SU-DHL-6 (cell line): ENCODE results near the gene SLC25A13.

Source experiments
- EZH2phosphoT487 ChIP-seq: fragments of 200-600 bp; sonication (generic), shearing (Covaris generic); conservative IDR thresholded peaks from 2 replicates; pipeline ENCODE4 v1.6.1; 2018; ENCODE audit warnings: mild to moderate bottlenecking, antibody characterized with exemption, low read length, moderate library complexity, mixed read lengths
- TF ChIP-seq, protein P1 (sequence below): fragments of 200-600 bp; sonication (generic); IDR thresholded peaks from one replicate; pipeline ENCODE4 v1.5.1; 2017; ENCODE audit warnings: antibody characterized with exemption, mild to moderate bottlenecking, low read length, moderate library complexity; ENCODE audit not compliant: insufficient read depth, poor library complexity, severe bottlenecking

- TF ChIP-seq EZH2phosphoT487: no peak
- TF ChIP-seq, protein P1, sequence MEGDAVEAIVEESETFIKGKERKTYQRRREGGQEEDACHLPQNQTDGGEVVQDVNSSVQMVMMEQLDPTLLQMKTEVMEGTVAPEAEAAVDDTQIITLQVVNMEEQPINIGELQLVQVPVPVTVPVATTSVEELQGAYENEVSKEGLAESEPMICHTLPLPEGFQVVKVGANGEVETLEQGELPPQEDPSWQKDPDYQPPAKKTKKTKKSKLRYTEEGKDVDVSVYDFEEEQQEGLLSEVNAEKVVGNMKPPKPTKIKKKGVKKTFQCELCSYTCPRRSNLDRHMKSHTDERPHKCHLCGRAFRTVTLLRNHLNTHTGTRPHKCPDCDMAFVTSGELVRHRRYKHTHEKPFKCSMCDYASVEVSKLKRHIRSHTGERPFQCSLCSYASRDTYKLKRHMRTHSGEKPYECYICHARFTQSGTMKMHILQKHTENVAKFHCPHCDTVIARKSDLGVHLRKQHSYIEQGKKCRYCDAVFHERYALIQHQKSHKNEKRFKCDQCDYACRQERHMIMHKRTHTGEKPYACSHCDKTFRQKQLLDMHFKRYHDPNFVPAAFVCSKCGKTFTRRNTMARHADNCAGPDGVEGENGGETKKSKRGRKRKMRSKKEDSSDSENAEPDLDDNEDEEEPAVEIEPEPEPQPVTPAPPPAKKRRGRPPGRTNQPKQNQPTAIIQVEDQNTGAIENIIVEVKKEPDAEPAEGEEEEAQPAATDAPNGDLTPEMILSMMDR: no peak
These were observed 143.3 kb downstream of the SLC25A13 start for GRCh38 chr7:96178581-96178980.
